HL-60 (cell line): Measurements from ENCODE around the gene NFE2.

Experiments
- DNase-seq, 2 experiments: peaks; one replicate each; pipeline ENCODE4 v3.0.0-alpha.2; 2010 to 2020; ENCODE audit warnings: low read depth in 1 of 2, low spot score in 1 of 2
- H3K27ac ChIP-seq: fragments of 250-450 bp; sonication (Bioruptor Pico); replicated peaks from 2 replicates; pipeline ENCODE4 v1.5.1; 2020; ENCODE audit warnings: mild to moderate bottlenecking, moderate library complexity
- H3K27me3 ChIP-seq: fragments of 250-450 bp; sonication (Bioruptor Pico); 2 replicates; pipeline ENCODE4 v1.5.1; 2021; ENCODE audit warnings: mild to moderate bottlenecking, moderate library complexity; ENCODE audit not compliant: insufficient read depth, poor library complexity, severe bottlenecking
- H3K4me3 ChIP-seq: replicated peaks from 2 replicates; pipeline ENCODE4 v1.5.1; 2011; ENCODE audit warnings: mild to moderate bottlenecking, control low read depth, low read length; ENCODE audit not compliant: insufficient read depth
- GABPA ChIP-seq: IDR thresholded peaks from 2 replicates; pipeline ENCODE4 v1.6.1; 2012; ENCODE audit warnings: low read depth
- POLR2AphosphoS5 ChIP-seq: IDR thresholded peaks from 2 replicates; pipeline ENCODE4 v1.6.1; 2012; ENCODE audit warnings: low read depth
- SPI1 ChIP-seq: IDR thresholded peaks from 2 replicates; pipeline ENCODE4 v1.6.1; 2012; ENCODE audit warnings: low read depth, mild to moderate bottlenecking, borderline replicate concordance
- TF ChIP-seq, protein P1 (sequence below): IDR thresholded peaks from 2 replicates; pipeline ENCODE4 v1.6.1; 2012; ENCODE audit warnings: low read depth; ENCODE audit not compliant: insufficient replicate concordance
- TF ChIP-seq, protein P2 (sequence below): IDR thresholded peaks from one replicate; pipeline ENCODE4 v1.5.1; 2011; ENCODE audit warnings: low read length, control low read depth, inconsistent platforms; ENCODE audit not compliant: insufficient read depth

Gene NFE2

DNA sequence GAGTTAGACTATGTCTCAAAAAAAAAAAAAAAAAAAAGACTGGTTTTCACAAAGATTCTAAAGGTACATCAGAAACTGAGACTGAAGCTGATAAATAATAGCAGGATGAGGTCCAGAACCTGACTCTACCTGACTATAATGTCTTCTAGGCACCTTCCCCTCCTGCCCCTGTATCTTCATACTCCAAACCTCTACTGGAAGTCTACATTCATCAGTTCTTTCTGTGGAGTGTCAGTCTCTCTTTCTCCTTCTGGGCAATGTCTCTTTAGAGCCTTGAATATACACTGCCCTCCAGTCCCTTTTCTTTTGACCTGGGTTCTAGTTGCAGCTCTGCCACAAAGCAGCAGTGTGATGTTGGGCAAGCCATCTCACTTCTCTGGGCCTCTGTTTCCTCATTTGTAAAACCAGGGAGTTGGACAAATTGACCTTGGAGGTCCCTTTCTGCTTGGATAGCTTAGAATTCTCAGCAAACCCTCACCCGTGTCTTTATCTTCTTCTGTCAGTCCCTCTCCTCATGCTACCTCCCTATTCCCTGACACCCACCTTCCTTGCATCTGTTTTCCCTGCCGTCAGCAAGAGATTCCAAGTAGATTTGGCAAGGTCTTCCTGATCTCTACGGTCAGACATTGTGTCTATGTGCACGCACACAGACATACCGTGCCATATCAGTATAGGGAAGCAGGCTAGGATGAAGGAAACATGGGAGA lies 4.3 kb downstream of the NFE2 start:
- no peaks in the 10 kb centered on the region for H3K27me3 ChIP-seq
- H3K27ac ChIP-seq = peak overlapping the region; percentile 91
- peak in 1 of 2 experiments; percentile 77 for DNase-seq
- TF ChIP-seq POLR2AphosphoS5 = peak; percentile 24; the same call in 1 of the 2 replicates
- no peak for TF ChIP-seq GABPA
- TF ChIP-seq SPI1 = no peak
- TF ChIP-seq, protein P1, sequence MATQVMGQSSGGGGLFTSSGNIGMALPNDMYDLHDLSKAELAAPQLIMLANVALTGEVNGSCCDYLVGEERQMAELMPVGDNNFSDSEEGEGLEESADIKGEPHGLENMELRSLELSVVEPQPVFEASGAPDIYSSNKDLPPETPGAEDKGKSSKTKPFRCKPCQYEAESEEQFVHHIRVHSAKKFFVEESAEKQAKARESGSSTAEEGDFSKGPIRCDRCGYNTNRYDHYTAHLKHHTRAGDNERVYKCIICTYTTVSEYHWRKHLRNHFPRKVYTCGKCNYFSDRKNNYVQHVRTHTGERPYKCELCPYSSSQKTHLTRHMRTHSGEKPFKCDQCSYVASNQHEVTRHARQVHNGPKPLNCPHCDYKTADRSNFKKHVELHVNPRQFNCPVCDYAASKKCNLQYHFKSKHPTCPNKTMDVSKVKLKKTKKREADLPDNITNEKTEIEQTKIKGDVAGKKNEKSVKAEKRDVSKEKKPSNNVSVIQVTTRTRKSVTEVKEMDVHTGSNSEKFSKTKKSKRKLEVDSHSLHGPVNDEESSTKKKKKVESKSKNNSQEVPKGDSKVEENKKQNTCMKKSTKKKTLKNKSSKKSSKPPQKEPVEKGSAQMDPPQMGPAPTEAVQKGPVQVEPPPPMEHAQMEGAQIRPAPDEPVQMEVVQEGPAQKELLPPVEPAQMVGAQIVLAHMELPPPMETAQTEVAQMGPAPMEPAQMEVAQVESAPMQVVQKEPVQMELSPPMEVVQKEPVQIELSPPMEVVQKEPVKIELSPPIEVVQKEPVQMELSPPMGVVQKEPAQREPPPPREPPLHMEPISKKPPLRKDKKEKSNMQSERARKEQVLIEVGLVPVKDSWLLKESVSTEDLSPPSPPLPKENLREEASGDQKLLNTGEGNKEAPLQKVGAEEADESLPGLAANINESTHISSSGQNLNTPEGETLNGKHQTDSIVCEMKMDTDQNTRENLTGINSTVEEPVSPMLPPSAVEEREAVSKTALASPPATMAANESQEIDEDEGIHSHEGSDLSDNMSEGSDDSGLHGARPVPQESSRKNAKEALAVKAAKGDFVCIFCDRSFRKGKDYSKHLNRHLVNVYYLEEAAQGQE = no peak
- TF ChIP-seq, protein P2, sequence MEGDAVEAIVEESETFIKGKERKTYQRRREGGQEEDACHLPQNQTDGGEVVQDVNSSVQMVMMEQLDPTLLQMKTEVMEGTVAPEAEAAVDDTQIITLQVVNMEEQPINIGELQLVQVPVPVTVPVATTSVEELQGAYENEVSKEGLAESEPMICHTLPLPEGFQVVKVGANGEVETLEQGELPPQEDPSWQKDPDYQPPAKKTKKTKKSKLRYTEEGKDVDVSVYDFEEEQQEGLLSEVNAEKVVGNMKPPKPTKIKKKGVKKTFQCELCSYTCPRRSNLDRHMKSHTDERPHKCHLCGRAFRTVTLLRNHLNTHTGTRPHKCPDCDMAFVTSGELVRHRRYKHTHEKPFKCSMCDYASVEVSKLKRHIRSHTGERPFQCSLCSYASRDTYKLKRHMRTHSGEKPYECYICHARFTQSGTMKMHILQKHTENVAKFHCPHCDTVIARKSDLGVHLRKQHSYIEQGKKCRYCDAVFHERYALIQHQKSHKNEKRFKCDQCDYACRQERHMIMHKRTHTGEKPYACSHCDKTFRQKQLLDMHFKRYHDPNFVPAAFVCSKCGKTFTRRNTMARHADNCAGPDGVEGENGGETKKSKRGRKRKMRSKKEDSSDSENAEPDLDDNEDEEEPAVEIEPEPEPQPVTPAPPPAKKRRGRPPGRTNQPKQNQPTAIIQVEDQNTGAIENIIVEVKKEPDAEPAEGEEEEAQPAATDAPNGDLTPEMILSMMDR = no peak
- peak overlapping the region; percentile 33 for H3K4me3 ChIP-seq

DNA sequence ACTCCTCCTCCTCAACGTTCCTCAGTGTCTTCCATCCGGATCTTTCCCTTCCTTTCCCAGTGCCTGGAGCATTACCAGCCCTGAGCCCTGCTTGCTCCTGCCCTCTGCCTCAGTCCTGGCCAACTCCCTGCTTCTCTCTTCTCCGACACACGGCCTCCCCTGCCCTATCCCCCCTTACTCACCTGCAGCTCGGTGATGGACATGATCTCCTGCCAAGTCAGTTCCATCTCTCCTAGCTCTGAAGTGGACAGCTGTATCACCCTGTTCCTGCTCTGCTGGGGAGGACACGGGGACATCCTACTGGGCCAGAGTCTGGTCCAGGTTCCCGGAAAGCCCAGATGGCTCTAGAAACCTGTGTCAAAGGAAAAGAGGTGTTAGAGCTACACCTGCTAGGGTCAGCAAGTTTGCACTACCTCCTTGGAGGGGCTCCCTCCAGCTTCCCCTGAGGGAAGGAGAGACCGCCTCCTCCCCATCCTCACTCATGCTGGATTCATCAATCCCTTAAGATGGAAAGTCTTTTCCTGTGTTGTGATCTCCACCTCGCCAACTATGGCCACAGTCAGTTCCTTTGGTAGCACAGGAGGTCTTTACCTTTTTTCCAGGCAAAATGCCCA lies 5.8 kb downstream of the NFE2 start:
- no peak overlapping the region for H3K4me3 ChIP-seq
- H3K27me3 ChIP-seq = no peaks in the 10 kb centered on the region
- no peak for TF ChIP-seq GABPA
- TF ChIP-seq POLR2AphosphoS5 = 0 out of 2 replicates have a peak, but pooled peaks have one; percentile 47
- peak overlapping the region; percentile 91 for H3K27ac ChIP-seq
- DNase-seq = no peak

DNA sequence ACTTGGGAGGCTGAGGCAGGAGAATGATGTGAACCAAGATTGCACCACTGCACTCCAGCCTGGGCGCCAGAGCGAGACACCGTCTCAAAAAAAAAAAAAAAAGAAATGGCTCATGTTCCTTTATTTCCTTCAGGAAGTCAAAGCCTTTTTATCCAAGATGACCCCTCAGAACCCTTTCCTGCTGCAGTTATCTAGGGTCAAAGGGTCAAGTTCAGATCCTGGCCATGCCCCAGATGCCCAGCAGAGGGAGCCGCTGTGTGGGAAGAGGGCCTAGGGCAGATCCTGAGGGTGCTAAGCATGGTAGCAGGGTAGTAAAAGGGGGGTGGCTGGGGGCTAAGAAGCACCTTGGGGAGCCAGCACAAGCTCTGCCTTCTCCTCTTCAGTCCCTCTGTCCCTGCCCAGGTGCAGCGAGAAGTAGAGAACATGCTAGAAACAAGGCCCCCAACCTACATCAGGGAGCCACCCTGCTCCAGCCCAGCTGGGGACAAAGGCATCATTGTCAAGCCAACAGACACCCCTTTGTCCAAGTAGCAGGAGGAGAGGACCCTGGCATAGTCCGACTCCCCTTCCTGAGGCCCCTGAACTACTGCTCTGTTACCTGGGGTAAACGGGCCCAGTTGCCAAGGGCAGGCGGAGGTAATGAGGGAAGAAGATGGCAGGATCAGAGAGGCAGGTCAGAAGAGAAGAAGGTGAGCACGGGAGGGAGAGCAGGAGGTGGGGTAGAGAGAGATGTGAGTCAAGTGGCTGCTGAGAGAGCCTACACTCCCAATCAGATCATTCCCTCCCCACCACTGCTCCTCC lies 6.5 kb downstream of the NFE2 start:
- TF ChIP-seq, protein P2 = peak; percentile 91
- TF ChIP-seq GABPA = no peak
- TF ChIP-seq POLR2AphosphoS5 = no peak
- TF ChIP-seq, protein P1 = no peak
- TF ChIP-seq SPI1 = no peak
- DNase-seq = peak in 1 of 2 experiments; percentile 71
- no peaks in the 10 kb centered on the region for H3K27me3 ChIP-seq
- H3K4me3 ChIP-seq = no peak overlapping the region
- H3K27ac ChIP-seq = peak overlapping the region; percentile 91

DNA sequence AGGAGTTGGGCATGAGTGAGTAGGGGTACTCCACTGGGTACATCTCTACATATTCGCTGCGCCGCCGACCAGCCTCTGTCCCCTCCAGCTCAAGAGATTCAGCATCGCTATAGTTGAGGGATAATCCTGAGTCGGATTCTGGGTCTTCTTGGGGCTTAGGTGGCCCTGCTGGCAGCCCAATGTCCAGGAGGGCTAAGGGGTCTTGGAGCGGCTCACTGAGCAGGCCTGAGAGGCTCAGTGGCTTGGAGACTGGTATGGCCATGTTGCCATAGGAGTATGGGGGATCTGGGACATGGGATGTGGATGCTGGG lies 7.9 kb downstream of the NFE2 start:
- Histone ChIP-seq H3K27ac (no peak overlapping the region; the same call in 1 of the 2 replicates), H3K27me3 (no peaks in the 10 kb centered on the region), H3K4me3 (no peak overlapping the region)
- DNase-seq = no peak
- TF ChIP-seq, protein P2 = no peak
- TF ChIP-seq POLR2AphosphoS5 = no peak
- TF ChIP-seq, protein P1 = no peak
- no peak for TF ChIP-seq SPI1
- TF ChIP-seq GABPA = no peak
